Keratinocyte (primary cell): ENCODE data around the gene PNKD.

ENCODE experiments used
- CTCF ChIP-seq, 3 experiments: IDR thresholded peaks in 1 of 3; conservative IDR thresholded peaks in 1 of 3; optimal IDR thresholded peaks in 1 of 3; 2 replicates in 2 of 3; 3 replicates in 1 of 3; pipeline versions ENCODE3 to v1.5.1; 2011; ENCODE audit warnings: low read length in 3 of 3, mild to moderate bottlenecking in 3 of 3, moderate library complexity in 2 of 3, control low read depth in 1 of 3, inconsistent platforms in 1 of 3; ENCODE audit not compliant: insufficient read depth in 2 of 3; ENCODE audit errors: extremely low read depth in 1 of 3
- EZH2 ChIP-seq: IDR thresholded peaks from one replicate; pipeline ENCODE4 v1.6.1; 2012; ENCODE audit warnings: inconsistent platforms, mild to moderate bottlenecking, low read length, moderate library complexity

GRCh38 chr2:218328294-218328693 lies 58.0 kb downstream of the PNKD start:
- TF ChIP-seq CTCF (optimal IDR thresholded peaks at IDR 0.05 in 1 of 3, IDR thresholded peaks at IDR 0.05 in 1 of 3, conservative IDR thresholded peaks at IDR 0.05 in 1 of 3; ENCODE audit: extremely low read depth in 1 of 3, insufficient read depth in 2 of 3, low read length in 3 of 3): no peak
- no peak for TF ChIP-seq EZH2
